SH-SY5Y (cell line): ENCODE measurements around the gene TPMT.

ENCODE experiments used
- GATA2 ChIP-seq: IDR thresholded peaks from 2 replicates; pipeline ENCODE4 v1.6.1; 2011; ENCODE audit warnings: mild to moderate bottlenecking, low read depth, low read length
- GATA3 ChIP-seq: IDR thresholded peaks from 2 replicates; pipeline ENCODE4 v1.6.1; 2011; ENCODE audit warnings: low read depth, mild to moderate bottlenecking, low read length, moderate library complexity

DNA sequence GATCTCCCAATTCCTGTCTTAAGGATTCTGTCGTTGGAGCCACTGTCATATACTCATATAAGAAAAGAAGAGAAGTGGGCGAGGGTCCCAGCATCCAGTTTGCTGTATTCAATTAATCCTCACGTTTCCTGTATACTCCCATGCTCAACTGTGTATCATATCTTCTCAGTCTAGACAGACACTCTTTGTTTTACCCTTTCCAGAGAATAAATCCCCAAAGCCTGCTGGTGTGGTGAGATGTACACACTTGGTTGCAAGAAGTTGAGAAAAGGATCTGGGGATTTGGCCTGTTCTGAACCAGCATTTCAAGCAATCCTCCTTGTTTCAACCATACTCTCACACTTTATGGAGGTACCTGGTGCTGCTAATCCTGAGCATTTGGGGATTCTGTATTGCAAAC lies 3.1 kb downstream of the TPMT start:
- TF ChIP-seq GATA3: no peak
- TF ChIP-seq GATA2: no peak
